Testis (tissue), 3 donors: ENCODE measurements around the gene CCDC71L. TPM values are rescaled to one million over a fixed set of nuclear protein-coding genes. Genes with fewer than 3 reads are reported as not detected.

Source experiments
- DNase-seq: peaks from one replicate; pipeline ENCODE4 v3.0.0-alpha.2; 2019
- H3K27ac ChIP-seq, 2 donors: fragments of 200-600 bp; sonication (generic); one replicate each; pipeline ENCODE4 v1.5.1; 2019
- H3K27me3 ChIP-seq: fragments of 200-600 bp; sonication (generic); one replicate; pipeline ENCODE4 v1.5.1; 2019
- H3K36me3 ChIP-seq: fragments of 200-600 bp; sonication (generic); one replicate; pipeline ENCODE4 v1.5.1; 2017; ENCODE audit warnings: low read depth; ENCODE audit errors: missing control alignments
- H3K4me1 ChIP-seq: fragments of 200-600 bp; sonication (generic); one replicate; pipeline ENCODE4 v1.5.1; 2019
- H3K4me3 ChIP-seq, 2 donors: fragments of 200-600 bp; sonication (generic); one replicate each; pipeline ENCODE4 v1.5.1; 2017 to 2019
- H3K9me3 ChIP-seq: fragments of 200-600 bp; sonication (generic); one replicate; pipeline ENCODE4 v1.5.1; 2017
- POLR2A ChIP-seq: fragments of 450-650 bp; IDR thresholded peaks from one replicate; pipeline ENCODE4 v1.6.1; 2017; ENCODE audit warnings: antibody characterized with exemption, mild to moderate bottlenecking, moderate library complexity
- WGBS, 2 donors: methylation state at CpG; one replicate each; pipeline ENCODE4 v1.1.5; 2018; 5-methylcytosine and 5-hydroxymethylcytosine counted together
- intact Hi-C: fragments of 100-400 bp; cut with DNase I; formaldehyde crosslinking; loops from one replicate; pipeline ENCODE4 v1.15.1; 2023; ENCODE audit warnings: low total_unique reads
- polyA plus RNA-seq: library from polyadenylated mRNA; stranded (reverse); fragments of 350-450 nt; fragmentation: Illumina TruSeq; extraction: RNeasy Lipid Tissue Mini Kit (QIAGEN cat#74804); gene quantifications from one replicate; pipeline ENCODE4 v1.2.3, GENCODE V29; 2014; ENCODE audit warnings: low read depth, low replicate concordance; ENCODE audit not compliant: insufficient read depth
- total RNA-seq, 2 donors: library from RNA; depleted of rRNA; stranded (reverse); fragments of >200 nt; gene quantifications; one replicate each; pipeline ENCODE4 v1.2.3, GENCODE V29; 2016
- TF ChIP-seq, protein P1 (sequence below), 3 experiments: fragments of 450-650 bp in 2 of 3; fragments of 200-600 bp in 1 of 3; sonication (generic) in 1 of 3; IDR thresholded peaks; one replicate each; pipeline ENCODE4 v1.5.1; 2016 to 2019; ENCODE audit warnings: antibody characterized with exemption in 3 of 3, mild to moderate bottlenecking in 2 of 3, moderate library complexity in 1 of 3

CCDC71L gene
- total and polyA plus RNA-seq, 3 donors from 2014 or later, result 10.0 to 38.0 (median 33.9) TPM

DNA sequence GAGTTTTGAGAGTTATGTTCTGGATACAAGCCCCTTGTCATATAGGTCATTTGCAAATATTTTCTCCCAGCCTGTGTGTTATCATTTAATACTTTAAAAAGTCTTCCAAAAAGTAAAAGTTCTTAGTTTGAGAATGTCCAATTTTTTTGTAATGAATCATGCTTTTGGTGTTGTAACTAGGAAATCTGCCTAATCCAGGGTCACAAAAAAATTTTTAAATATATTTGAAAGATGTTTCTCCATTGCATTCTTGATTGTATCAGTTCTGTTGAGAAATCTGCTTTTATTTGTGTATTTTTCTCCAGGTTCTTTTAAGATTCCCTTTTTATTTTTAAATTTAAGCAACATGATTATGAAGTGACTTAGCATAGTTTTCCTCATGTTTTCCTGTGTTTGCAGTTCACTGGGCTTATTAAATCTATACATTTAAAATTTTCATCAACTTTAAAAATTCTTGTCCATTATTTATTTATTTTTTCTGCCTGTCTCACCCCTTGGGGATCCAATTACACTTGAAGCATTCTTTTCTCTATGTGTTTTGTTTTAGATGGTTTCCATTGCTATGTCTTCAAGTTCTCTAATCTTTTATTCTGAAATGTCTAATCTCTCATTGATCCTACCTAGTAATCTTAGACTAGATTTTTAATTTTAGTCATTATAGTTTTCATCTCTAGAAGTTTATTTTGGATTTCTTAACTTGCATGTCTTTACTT lies 47.0 kb downstream of the CCDC71L start:
- Histone ChIP-seq H3K9me3 (no peaks in the 10 kb centered on the region), H3K4me1 (no peaks in the 10 kb centered on the region), H3K27me3 (no peaks in the 10 kb centered on the region), H3K36me3 (no peaks in the 10 kb centered on the region), H3K27ac (no peak overlapping the region), H3K4me3 (no peak overlapping the region)
- intact Hi-C loops, result no loop called here
- no peak for DNase-seq
- TF ChIP-seq, protein P1, sequence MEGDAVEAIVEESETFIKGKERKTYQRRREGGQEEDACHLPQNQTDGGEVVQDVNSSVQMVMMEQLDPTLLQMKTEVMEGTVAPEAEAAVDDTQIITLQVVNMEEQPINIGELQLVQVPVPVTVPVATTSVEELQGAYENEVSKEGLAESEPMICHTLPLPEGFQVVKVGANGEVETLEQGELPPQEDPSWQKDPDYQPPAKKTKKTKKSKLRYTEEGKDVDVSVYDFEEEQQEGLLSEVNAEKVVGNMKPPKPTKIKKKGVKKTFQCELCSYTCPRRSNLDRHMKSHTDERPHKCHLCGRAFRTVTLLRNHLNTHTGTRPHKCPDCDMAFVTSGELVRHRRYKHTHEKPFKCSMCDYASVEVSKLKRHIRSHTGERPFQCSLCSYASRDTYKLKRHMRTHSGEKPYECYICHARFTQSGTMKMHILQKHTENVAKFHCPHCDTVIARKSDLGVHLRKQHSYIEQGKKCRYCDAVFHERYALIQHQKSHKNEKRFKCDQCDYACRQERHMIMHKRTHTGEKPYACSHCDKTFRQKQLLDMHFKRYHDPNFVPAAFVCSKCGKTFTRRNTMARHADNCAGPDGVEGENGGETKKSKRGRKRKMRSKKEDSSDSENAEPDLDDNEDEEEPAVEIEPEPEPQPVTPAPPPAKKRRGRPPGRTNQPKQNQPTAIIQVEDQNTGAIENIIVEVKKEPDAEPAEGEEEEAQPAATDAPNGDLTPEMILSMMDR (IDR thresholded peaks at IDR 0.05), result no peak
- TF ChIP-seq POLR2A, result no peak

- Histone ChIP-seq H3K4me3 (no peak overlapping the region), H3K27me3 (no peaks in the 10 kb centered on the region), H3K36me3 (no peaks in the 10 kb centered on the region), H3K4me1 (no peaks in the 10 kb centered on the region), H3K27ac (no peak overlapping the region), H3K9me3 (no peaks in the 10 kb centered on the region)
- TF ChIP-seq, protein P1 (IDR thresholded peaks at IDR 0.05), result no peak
- TF ChIP-seq POLR2A, result no peak
- intact Hi-C loops, result no loop called here
- WGBS, 2 donors, result 96% methylated on average over 6 of the region's 6 CpGs
- no peak for DNase-seq
These were observed 47.7 kb downstream of the CCDC71L start for GRCh38 chr7:106613279-106613678.

GRCh38 chr7:106612432-106612831 lies 48.5 kb downstream of the CCDC71L start:
- 92 to 93% methylated on average over 1 of the region's 1 CpG for WGBS, 2 donors
- no peaks in the 10 kb centered on the region for H3K27me3 ChIP-seq
- intact Hi-C loops, result no loop called here

DNA sequence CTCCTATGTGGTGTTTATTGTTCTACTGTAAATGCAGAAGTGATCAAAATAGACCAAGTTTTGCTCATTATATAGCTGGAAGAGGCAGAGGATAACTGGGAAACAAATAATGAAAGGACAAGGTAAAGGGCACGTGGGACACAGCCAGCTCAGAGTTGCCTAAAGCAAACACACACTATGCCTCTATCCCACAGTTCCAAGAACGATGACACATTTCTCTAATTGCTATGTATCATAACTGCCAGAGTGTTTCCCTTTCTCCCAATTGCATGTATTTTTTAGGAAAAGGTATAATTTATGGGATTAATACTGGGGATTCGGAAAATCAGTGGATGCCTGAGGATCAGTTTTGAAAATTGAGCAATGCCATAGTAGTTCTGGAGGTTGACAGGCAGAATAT lies 49.0 kb downstream of the CCDC71L start:
- no peaks in the 10 kb centered on the region for H3K4me1 ChIP-seq
- no peak overlapping the region for H3K4me3 ChIP-seq
- H3K9me3 ChIP-seq, result no peaks in the 10 kb centered on the region
- H3K27me3 ChIP-seq, result no peaks in the 10 kb centered on the region
- no peak for DNase-seq
- 71 to 77% methylated on average over 3 of the region's 3 CpGs for WGBS, 2 donors
- intact Hi-C loops, result no loop called here
- TF ChIP-seq, protein P1 (IDR thresholded peaks at IDR 0.05), result no peak
- no peak for TF ChIP-seq POLR2A
- no peak overlapping the region for H3K27ac ChIP-seq
- H3K36me3 ChIP-seq, result no peaks in the 10 kb centered on the region

More at GRCh38 chr7:106612432-106612831, 48.5 kb downstream of the CCDC71L start:
- no peaks in the 10 kb centered on the region for H3K4me1 ChIP-seq
- no peak for DNase-seq
- no peak overlapping the region for H3K4me3 ChIP-seq
- H3K9me3 ChIP-seq, result no peaks in the 10 kb centered on the region
- no peak overlapping the region for H3K27ac ChIP-seq
- H3K36me3 ChIP-seq, result no peaks in the 10 kb centered on the region
- TF ChIP-seq, protein P1 (IDR thresholded peaks at IDR 0.05), result no peak
- TF ChIP-seq POLR2A, result no peak
